ENCODE results near the gene KRTAP10-11.
"Not testable (repeated sequence)": the region's sequence is repeated elsewhere in the genome, so short reads cannot be mapped to it uniquely, and the experiment has no call there.

KRTAP10-11 gene

DNA sequence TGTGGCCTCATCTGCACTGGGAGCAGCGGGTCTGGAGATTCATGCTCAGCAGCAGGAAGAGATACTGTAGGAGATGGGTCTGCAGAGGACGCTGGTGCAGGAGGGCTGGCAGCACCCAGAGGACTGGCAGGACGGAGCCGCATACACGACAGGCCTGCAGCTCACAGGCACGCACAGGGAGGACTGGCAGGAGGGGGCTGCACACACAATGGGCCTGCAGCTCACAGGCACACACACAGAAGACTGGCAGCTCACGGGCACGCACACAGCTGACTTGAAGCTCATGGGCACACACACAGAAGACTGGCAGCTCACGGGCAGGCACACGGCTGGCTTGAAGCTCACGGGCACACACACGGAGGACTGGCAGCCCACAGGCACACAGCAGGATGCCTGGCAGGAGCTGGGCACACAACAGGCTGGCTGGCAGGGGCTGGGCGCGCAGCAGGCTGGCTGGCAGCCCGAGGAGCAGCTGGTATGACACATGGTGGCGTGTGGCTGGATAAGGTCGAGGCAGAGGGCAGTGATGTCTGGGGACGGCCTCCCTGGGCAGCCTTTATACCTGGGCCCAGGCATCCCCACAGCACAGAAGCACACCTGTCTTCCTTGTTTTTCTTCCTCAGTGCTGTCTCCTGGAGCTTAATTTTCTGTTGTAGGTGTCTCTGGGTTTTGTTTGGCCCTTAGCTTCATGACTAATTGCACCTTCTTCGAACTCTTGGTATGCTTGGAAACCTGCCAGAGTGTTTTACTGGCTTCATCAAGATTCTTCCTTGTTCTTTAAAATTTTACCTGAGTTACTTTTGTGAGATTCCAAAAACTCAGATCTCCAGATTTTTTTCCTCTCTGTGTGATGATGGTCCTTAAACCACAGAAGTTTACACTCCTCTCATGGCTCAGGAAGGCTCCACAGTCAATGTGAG lies 20.4 kb downstream of the KRTAP10-11 start, which contains the start of gene KRTAP12-2:
Gene KRTAP12-2, minus strand, starts transcription at position 527 of the 920 bp plus-strand sequence. Its CDS starts 41 bp downstream, at position 486.
- no peak for DNase-seq (ENCODE audit: low read depth in 2 of 2)

DNA sequence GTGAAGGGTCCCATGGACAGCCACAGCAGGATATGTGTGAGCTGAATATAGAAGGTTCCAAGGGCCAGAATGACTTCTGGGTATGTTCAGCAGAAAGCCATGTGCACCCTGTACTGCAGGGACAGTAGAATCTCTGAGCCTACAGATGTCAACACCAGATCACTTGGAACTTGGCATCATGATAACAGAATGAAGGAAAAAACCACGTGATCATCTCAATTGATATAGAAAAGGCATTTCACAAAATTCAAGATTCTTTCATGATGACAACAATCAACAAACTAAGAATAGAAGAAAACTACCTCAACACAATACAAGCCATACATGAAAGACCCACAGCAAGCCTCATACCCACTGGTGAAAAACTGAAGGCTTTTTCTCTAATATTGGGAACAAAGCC lies 21.4 kb downstream of the KRTAP10-11 start:
- no peak for DNase-seq (ENCODE audit: low read depth in 2 of 2)

DNA sequence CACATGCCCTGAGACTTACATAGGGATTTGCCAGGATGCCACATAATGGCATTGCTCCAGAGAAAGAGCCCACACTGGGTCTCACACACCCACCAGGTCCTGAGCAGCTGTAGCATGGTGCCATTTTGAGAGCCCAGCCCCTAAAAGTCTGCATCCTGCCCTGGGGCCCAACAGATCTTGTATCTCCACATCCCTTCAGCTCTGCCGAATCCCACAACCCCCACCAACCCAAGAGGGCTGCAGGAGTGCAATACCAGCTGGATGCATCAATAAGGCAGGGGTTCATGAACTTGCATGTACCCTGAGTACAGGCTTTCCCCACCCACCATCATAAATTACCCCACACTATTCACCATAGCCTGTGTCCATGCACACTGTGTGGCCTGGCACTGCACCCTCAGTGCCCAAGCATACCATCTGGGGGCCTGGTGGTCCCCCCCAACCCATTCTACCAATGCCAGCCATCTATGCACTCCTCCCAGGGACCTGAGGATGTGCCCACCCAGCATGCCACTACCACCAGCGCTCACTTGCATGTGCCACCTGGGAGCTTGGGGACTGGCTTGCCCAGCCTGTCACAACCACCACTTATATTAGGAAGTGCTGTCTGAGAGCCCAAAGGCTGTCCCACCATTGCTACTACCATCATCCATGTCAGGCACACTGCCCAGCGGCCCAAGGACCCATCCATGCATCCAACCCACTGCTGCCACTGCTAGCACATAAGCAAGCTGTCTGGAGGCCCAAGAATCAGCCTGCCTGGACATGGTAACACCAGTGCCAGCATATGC lies 24.6 kb downstream of the KRTAP10-11 start:
- DNase-seq (ENCODE audit: low read depth in 2 of 2), result no peak

DNA sequence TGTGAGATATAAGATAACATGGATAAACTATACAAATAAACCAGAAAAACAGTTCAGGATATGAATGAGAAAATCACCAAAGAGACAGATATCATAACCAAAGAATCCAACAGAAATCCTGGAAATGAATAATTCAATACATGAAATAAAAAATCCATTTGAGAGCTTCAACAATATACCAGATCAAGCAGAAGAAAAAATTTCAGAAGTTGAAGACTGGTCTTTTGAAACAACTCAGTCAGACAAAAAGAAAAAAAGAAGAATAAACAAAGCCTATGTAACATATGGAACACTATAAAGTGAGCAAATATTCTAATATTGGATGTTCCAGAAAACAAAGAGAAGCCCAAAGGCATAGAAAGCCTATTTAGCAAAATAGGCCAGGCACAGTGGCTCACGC lies 25.7 kb downstream of the KRTAP10-11 start:
- no peak for DNase-seq (ENCODE audit: low read depth in 2 of 2)

DNA sequence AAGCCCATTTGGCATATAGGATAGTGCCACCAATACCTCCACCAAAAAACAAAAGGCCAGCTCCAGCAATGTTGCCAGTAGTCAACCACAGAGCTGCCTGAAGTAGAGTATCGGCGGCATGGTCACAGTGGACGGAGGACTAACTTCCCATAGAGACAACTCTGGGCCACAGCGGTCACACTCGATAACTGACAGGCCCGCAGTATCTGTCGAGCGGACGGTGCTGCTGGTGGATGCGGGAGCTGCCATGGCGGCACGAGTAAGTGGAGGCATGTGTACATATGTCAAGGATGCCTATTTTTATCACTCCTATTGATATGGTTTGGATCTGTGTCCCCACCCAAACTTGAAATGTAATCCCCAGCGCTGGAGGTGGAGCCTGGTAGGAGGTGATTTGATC lies 31.7 kb downstream of the KRTAP10-11 start:
- no peak for DNase-seq (ENCODE audit: low read depth in 2 of 2)

DNA sequence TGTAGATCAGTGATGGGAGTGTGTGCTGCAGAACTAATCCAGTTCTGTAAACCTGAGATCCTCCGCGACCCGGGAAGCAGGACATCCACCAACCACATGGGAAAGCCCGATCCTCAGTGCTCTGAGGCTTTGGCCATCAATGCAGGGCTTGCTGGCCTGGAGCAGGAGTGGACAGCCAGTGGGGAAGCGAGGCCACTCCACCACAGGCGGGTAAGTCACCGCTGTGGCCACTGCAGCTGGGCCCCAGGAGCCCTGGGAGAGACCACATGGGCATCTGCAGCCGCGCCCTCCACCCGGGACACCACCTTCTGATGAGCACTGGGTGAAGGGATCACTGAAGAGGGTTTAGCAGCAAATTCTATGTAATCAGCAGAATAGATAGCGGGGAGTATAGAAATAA lies 34.9 kb downstream of the KRTAP10-11 start:
- no peak for DNase-seq (ENCODE audit: low read depth in 2 of 2)

DNA sequence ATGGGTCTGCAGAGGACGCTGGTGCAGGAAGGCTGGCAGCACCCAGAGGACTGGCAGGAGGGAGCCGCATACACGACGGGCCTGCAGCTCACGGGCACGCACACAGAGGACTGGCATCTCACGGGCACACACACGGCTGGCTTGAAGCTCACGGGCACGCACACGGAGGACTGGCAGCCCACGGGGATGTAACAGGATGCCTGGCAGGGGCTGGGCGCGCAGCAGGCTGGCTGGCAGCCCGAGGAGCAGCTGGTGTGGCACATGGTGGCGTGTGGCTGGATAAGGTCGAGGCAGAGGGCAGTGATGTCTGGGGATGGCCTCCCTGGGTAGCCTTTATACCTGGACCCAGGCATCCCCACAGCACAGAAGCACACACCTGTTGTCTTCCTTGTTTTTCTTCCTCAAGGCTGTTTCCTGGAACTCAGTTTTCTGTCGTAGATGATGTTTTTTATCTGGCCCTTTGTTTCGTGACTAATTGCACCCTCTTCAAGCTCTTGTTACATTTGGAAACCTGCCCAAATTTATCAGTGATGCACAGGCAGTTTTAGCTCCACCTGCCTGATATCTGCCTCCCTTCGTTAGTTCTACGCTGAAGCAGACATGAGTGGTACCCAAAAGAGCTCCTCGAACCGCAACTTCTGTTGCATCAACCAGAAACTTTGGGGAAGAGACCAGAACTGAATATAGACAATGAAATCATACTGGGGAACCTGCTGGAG lies 35.8 kb downstream of the KRTAP10-11 start, which contains the start of gene KRTAP12-1:
Gene KRTAP12-1, minus strand, starts transcription at position 303 of the 719 bp plus-strand sequence. Its CDS starts 40 bp downstream, at position 263.
- no peak for DNase-seq (ENCODE audit: low read depth in 2 of 2)

DNA sequence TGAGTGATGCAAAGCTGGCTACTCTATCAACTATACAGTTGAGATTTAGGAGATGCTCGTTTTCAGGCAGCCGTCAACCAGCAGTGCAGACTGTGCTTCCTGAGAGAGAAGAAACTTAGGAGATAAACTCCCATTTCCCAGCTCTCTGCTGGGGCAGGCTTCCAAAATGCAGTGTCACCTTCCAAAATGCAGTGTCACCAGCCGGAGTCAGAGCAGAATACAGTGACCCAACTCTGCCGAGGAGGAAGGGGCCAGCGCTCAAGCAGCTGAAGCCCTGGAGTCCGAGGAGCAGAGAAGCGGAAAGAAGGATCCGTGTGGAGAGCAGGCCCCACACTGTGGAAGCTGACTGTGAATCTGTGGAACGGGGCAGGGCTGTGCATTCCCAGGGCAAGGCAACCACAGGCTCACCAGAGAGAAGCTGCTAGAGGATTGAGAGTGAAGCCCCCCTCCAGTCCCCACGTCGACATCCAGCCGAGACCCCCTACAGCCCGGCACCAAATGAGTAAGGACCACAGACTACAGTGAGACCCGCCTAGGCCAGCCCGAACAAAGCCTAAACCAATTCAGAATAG lies 36.5 kb downstream of the KRTAP10-11 start:
- no peak for DNase-seq (ENCODE audit: low read depth in 2 of 2)

DNA sequence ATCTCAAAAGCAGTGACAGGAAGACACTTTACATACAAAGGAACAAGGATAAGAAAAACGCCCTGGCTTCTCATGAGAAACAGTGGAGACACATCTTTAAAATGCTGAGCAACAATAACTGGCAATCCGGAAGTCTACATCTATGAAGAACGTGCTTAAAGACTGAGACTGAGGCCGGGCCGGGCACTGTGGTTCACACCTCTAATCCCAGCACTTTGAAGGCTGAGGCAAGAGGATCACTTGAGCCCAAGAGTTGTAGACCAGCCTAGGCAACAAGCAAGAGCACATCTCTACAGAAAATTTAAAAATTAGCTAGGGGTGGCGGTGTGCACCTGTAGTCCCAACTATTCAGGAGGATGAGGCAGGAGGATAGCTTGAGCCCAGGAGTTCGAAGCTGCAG lies 37.9 kb downstream of the KRTAP10-11 start:
- no peak for DNase-seq (ENCODE audit: low read depth in 2 of 2)

DNA sequence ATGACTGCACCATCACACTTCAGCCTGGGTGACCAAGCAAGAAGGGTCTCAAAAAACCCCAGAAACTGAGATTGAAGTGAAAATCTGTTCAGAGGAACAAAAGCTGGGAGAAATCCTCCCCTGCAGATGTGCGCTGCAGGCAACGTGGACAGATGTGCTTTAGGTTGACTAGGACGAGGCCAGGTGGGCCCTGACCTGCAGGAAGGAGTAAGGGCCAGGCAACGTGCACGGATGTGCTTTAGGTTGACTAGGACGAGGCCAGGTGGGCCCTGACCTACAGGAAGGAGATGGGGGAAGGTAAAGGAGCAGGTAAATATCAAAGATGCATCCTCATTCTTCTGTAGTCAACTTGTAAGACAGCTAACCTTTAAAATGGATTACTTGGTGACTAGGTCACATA lies 38.3 kb downstream of the KRTAP10-11 start:
- no peak for DNase-seq (ENCODE audit: low read depth in 2 of 2)

DNA sequence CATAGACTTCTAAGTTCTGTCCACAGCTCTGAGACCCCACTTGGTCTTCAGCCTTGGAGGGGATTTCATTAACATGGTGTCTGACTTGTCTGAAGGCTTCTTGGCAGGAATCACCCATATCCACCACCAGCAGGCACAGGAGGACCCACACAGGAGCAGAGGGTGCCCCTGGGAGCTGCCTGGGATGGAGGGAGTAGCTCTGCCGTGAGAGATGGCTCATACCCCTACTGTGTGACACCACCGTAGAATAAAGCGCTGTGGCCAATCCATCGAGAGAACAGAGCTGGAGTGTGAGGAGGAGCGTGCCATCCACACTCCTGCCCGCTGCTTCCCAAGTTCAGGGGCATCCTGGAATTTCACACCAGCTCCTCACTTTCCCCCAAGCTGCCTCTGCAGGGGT lies 38.8 kb downstream of the KRTAP10-11 start:
- not testable (repeated sequence) for DNase-seq (ENCODE audit: low read depth in 2 of 2)

DNA sequence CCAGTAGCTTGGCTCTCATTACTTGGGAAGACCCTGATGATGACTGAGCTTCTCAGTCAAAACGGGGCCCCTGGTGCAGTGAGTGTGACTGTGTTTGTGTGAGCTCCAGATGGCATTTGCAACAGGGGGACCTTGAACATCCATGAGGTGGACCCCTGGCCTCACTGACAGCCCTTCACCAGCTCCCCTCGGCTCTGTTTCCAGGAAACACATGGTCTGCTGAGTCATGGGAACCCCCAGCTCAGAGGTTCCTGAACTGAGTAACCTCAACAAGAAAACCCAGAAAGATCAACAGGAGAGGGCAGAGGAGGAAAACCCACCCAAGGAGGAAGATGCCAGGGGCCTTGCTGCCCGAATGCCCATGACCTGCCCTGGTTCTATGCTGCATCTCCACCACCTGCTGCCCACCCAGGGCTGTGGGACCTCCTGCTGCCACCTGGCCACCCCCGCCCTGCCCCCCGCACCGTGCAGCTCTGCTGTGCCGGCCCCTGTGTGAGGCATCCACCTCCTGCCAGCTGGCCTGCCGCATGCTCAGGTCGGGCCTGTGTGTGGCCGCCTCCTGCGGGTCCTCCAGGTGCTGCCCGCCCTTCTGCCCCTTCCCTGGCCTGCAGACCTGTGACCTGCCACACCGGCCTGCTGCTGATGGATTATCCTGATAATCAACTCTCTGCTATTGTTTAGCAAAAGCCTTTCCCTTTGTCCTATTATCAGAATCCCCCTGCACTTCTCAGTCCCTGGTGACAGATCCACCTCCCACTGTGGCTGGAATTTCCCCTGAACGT lies 40.0 kb downstream of the KRTAP10-11 start:
- DNase-seq (ENCODE audit: low read depth in 2 of 2), result no peak

DNA sequence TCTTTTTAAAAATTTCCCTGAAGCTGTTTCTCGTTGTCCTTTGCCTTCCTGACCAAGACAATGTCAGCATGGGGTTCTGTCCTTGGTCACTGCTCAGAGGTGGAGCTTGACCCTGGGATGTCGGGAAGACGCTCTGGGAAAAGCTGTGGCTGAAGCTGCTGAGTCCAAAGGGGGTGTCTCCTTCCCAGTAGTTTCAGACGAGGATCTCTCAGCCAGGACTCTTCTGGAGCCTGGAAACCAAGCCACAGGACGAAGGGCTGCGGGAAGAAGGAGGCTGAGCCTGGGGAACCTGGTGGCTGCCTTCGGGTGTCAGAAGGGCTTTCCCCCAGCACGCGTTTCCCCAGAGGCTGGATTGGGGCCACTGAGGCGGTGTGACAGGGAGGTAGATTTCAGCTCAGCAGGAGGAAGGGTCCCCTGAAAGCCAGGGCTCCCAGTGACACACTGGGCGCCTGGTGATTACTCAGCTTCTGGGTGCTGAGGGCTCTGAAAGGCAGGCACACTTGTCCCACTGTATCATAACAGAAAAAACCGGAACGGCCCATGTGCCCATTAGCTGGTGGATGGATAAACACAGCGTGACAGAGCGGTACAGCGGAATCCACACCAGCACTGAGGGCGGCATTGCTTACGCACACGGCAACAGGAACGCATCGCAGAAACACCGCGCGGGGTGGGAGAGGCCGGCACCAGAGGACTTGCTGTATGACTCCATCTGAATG lies 40.8 kb downstream of the KRTAP10-11 start:
- DNase-seq (ENCODE audit: low read depth in 2 of 2), result no peak

DNA sequence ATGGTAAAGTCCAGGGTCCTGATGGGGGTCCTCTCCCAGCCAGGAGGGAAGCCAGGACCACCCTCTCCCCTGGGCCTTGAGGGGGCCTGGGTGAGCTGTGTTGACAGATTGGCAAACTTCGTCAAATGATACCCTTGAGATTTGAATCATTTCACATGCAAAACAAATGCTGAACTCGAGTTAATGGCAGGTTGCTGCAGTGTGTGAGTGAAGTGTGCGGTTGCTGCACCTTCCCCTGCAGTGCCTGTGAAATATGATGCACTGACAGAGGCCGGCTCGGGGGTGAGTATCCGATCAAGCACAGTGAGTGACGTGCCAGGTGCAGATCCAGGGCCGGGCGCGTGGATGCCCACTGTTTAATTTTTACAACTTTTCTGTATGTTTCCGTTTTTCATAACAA lies 41.5 kb downstream of the KRTAP10-11 start:
- no peak for DNase-seq (ENCODE audit: low read depth in 2 of 2)

DNA sequence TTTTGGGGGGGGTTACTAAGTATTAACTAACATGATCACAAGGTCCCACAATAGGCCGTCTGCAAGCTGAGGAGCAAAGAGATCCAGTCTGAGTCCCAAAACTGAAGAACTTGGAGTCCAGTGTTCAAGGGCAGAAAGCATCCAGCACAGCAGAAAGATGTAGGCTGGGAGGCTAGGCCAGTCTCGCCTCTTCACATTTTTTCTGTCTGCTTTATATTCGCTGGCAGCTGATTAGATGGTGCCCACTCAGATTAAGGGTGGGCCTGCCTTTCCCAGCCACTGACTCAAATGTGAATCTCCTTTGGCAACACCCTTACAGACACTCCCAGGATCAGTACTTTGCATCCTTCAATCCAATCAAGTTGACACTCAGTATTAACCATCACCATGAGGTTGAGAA lies 43.5 kb downstream of the KRTAP10-11 start:
- DNase-seq (ENCODE audit: low read depth in 2 of 2), result not testable (repeated sequence)

DNA sequence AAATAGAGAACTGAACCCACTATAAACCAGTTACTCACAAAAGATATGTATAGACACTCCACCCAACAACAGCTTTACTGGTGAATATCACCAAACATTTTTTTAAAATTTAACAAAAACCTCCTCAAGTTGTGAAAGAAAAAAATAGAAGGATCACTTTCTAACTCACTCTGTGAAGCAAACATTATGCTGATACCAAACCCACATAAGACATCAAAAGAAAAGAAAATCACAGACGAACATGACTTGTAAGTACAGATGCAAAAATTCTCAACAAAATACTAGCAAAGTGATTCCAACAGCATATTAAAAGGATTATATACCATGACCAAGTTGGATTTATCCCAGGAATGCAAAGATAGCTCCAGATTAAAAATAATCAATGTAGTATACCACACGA lies 45.5 kb downstream of the KRTAP10-11 start:
- no peak for DNase-seq (ENCODE audit: low read depth in 2 of 2)

DNA sequence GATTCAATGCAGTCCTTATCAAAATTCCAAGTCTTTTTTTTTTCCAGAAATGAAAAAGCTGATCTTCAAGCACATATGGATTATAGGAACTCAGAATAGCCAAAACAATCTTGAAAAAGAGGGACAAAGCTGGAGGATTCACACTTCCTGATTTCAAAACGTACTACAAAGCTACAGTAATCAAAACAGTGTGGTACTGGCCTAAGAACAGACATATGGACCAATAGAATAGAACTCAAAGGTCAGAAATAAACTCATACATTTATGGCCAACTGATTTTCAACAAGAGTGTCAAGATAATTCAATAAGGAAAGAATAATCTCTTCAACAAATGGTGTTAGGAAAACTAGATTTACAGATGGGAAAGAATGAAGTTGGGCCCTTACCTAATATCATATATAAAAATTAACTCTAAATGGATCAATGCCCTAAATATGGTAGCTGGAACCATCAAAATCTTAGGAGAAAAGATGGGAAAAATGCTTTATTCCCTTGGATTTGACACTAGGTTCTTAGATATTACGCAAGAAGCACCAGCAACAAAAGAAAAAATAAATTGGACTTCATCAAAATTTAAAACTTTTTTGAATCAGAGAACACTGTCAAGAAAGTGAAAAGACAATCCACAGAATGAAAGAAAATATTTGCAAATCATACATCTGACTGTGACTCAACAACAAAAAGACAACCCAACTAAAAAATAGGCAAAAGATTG lies 46.7 kb downstream of the KRTAP10-11 start:
- DNase-seq (ENCODE audit: low read depth in 2 of 2), result no peak

DNA sequence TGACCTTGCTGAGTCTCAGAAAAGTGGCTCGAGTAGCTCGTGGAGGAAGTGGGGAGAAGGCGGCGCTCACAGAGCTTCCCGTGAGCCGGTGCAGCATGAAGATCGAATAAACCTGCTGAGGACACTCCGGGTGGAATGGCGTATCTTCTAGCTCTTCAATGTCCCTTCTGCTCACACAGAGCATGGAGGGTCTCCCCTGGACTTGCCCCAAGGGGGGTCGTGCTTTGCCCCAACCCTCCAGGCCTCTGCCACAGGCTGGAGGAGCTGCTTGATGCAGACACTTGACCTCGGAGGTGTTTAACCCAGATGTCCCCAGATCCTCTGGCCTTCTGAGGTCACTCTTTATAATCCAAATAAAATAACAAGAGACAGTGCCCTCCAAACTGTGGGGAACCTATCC lies 48.6 kb downstream of the KRTAP10-11 start:
- DNase-seq (ENCODE audit: low read depth in 2 of 2), result no peak

DNA sequence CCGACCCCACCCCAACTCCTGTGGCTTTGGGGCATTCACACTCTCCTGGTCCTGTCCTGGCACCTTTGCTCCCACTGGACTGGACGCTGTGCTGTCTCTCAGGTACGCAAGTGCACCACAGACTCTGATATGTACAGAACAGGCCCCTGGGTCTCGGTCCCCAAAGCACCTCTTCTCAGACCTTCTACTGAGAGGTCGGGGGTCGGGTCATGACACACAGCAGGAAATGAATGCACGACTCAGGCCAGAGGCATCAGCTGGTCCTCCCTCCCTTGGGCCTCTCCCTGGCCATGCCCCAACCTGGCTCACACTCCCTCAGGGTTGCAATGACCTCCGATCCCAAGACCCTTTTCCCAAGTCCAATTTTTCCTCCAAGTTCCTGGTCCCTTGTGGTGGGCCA lies 49.0 kb downstream of the KRTAP10-11 start:
- no peak for DNase-seq (ENCODE audit: low read depth in 2 of 2)

Measured in stimulated activated CD8-positive, alpha-beta memory T cell treated with anti-CD3 and anti-CD28 coated beads, Interleukin-2, amount 100 ng/mL, for 1 hour (primary cell).